Astrocyte (in vitro differentiated cells and primary cell): ENCODE results near the gene SPG21. TPM values are rescaled to one million over a fixed set of nuclear protein-coding genes. Genes with fewer than 3 reads are reported as not detected.

Experiments
- DNase-seq: peaks from one replicate; pipeline ENCODE4 v3.0.0-alpha.2; 2010; ENCODE audit warnings: low read depth
- FAIRE-seq: peaks from 2 replicates; lab custom pipeline; 2011; peaks lifted over from hg19 to GRCh38; lab: Jason Lieb, UNC
- H2AFZ ChIP-seq: 2 replicates; pipeline ENCODE4 v1.6.0; 2012; ENCODE audit warnings: low read depth, low read length, inconsistent platforms
- H3K27ac ChIP-seq: 2 replicates; pipeline ENCODE4 v1.5.1; 2011; ENCODE audit warnings: low read depth, low read length, inconsistent platforms
- H3K27me3 ChIP-seq: 2 replicates; pipeline ENCODE4 v1.6.0; 2011; ENCODE audit warnings: low read length, inconsistent platforms; ENCODE audit not compliant: insufficient read depth
- H3K36me3 ChIP-seq: 2 replicates; pipeline ENCODE4 v1.5.1; 2011; ENCODE audit warnings: low read length, inconsistent platforms; ENCODE audit not compliant: insufficient read depth
- H3K4me1 ChIP-seq: 2 replicates; pipeline ENCODE4 v1.5.1; 2011; ENCODE audit warnings: low read length, inconsistent platforms; ENCODE audit not compliant: insufficient read depth
- H3K4me2 ChIP-seq: 2 replicates; pipeline ENCODE4 v1.6.0; 2012; ENCODE audit warnings: low read length, inconsistent platforms
- H3K4me3 ChIP-seq: 2 replicates; pipeline ENCODE4 v1.5.1; 2011; ENCODE audit warnings: low read depth, mild to moderate bottlenecking, low read length, inconsistent platforms; ENCODE audit not compliant: insufficient read depth
- H3K79me2 ChIP-seq: 2 replicates; pipeline ENCODE4 v1.6.0; 2012; ENCODE audit warnings: mild to moderate bottlenecking, low read length, inconsistent platforms; ENCODE audit not compliant: insufficient read depth
- H3K9ac ChIP-seq: 2 replicates; pipeline ENCODE4 v1.6.0; 2012; ENCODE audit warnings: mild to moderate bottlenecking, low read length, inconsistent platforms
- H3K9me3 ChIP-seq: 2 replicates; pipeline ENCODE4 v1.5.1; 2012; ENCODE audit warnings: low read depth, mild to moderate bottlenecking, low read length, inconsistent platforms; ENCODE audit not compliant: insufficient read depth
- H4K20me1 ChIP-seq: 2 replicates; pipeline ENCODE4 v1.6.0; 2012; ENCODE audit warnings: low read length, inconsistent platforms; ENCODE audit not compliant: insufficient read depth
- H3K27ac Mint-ChIP-seq: one replicate; pipeline ENCODE4 v1.8.0; 2021; ENCODE audit warnings: mild to moderate bottlenecking, mixed read lengths; ENCODE audit not compliant: unreplicated experiment
- H3K27me3 Mint-ChIP-seq: one replicate; pipeline ENCODE4 v1.8.0; 2021; ENCODE audit warnings: low read depth, mixed read lengths; ENCODE audit not compliant: unreplicated experiment
- H3K36me3 Mint-ChIP-seq: one replicate; pipeline ENCODE4 v1.8.0; 2021; ENCODE audit warnings: low read depth, mixed read lengths; ENCODE audit not compliant: unreplicated experiment
- H3K4me1 Mint-ChIP-seq: one replicate; pipeline ENCODE4 v1.8.0; 2021; ENCODE audit warnings: low read depth, mixed read lengths; ENCODE audit not compliant: unreplicated experiment
- H3K4me3 Mint-ChIP-seq: one replicate; pipeline ENCODE4 v1.8.0; 2021; ENCODE audit warnings: mild to moderate bottlenecking, moderate library complexity, mixed read lengths; ENCODE audit not compliant: unreplicated experiment
- H3K9me3 Mint-ChIP-seq: one replicate; pipeline ENCODE4 v1.8.0; 2021; ENCODE audit warnings: mild to moderate bottlenecking, mixed read lengths; ENCODE audit not compliant: unreplicated experiment
- EZH2 ChIP-seq: IDR thresholded peaks from 2 replicates; pipeline ENCODE4 v1.6.1; 2012; ENCODE audit warnings: mild to moderate bottlenecking, low read length, inconsistent platforms; ENCODE audit not compliant: insufficient read depth
- total RNA-seq: library from RNA; stranded (reverse); gene quantifications from 2 replicates; pipeline ENCODE4 v1.2.1, GENCODE V29; 2021
- TF ChIP-seq, protein P1 (sequence below): IDR thresholded peaks from 2 replicates; pipeline ENCODE4 v1.5.1; 2011; ENCODE audit warnings: low read depth, mild to moderate bottlenecking, inconsistent platforms, low read length, moderate library complexity; ENCODE audit not compliant: insufficient read depth

Gene SPG21
- total RNA-seq, 1 donor from 2014 or later: 60.2 TPM

DNA sequence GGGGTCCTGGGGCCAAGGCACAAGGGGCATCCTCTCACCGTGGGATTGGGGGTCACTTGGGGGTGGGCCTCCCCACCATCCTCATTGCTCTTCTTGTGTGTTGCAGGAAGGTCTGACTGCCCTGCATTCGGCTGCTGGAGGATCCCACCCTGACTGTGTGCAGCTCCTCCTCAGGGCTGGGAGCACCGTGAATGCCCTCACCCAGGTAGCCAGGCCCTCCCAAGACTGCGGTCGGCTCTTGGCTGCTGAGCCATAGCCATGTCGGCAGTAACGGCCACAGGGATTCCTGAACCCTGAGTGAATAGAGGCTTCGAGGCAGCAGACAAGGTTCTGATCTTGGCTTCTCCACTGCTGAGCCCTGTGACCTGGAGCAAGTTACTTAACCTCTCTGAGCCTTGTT, 58.3 kb downstream of the SPG21 start:
- no peaks in the 10 kb centered on the region for H3K36me3 ChIP-seq
- Mint-ChIP-seq H3K4me1 (peaks cover 3% of the 10 kb centered on the region), H3K27me3 (peaks cover 13% of the 10 kb centered on the region), H3K9me3 (no peaks in the 10 kb centered on the region), H3K36me3 (no peaks in the 10 kb centered on the region), H3K4me3 (no peak overlapping the region), H3K27ac (no peak overlapping the region)
- H3K9me3 ChIP-seq: no peaks in the 10 kb centered on the region
- H3K27me3 ChIP-seq: no peaks in the 10 kb centered on the region
- no peak overlapping the region for H3K4me3 ChIP-seq
- DNase-seq: no peak
- no peak overlapping the region for H3K9ac ChIP-seq
- H3K79me2 ChIP-seq: no peaks in the 10 kb centered on the region
- H3K4me2 ChIP-seq: no peak overlapping the region
- no peak for TF ChIP-seq EZH2
- TF ChIP-seq, protein P1, sequence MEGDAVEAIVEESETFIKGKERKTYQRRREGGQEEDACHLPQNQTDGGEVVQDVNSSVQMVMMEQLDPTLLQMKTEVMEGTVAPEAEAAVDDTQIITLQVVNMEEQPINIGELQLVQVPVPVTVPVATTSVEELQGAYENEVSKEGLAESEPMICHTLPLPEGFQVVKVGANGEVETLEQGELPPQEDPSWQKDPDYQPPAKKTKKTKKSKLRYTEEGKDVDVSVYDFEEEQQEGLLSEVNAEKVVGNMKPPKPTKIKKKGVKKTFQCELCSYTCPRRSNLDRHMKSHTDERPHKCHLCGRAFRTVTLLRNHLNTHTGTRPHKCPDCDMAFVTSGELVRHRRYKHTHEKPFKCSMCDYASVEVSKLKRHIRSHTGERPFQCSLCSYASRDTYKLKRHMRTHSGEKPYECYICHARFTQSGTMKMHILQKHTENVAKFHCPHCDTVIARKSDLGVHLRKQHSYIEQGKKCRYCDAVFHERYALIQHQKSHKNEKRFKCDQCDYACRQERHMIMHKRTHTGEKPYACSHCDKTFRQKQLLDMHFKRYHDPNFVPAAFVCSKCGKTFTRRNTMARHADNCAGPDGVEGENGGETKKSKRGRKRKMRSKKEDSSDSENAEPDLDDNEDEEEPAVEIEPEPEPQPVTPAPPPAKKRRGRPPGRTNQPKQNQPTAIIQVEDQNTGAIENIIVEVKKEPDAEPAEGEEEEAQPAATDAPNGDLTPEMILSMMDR: no peak
- H3K27ac ChIP-seq: no peak overlapping the region
- H3K4me1 ChIP-seq: peaks cover 10% of the 10 kb centered on the region
- H4K20me1 ChIP-seq: no peaks in the 10 kb centered on the region
- FAIRE-seq: no peak
- peak overlapping the region; percentile 51 for H2AFZ ChIP-seq

DNA sequence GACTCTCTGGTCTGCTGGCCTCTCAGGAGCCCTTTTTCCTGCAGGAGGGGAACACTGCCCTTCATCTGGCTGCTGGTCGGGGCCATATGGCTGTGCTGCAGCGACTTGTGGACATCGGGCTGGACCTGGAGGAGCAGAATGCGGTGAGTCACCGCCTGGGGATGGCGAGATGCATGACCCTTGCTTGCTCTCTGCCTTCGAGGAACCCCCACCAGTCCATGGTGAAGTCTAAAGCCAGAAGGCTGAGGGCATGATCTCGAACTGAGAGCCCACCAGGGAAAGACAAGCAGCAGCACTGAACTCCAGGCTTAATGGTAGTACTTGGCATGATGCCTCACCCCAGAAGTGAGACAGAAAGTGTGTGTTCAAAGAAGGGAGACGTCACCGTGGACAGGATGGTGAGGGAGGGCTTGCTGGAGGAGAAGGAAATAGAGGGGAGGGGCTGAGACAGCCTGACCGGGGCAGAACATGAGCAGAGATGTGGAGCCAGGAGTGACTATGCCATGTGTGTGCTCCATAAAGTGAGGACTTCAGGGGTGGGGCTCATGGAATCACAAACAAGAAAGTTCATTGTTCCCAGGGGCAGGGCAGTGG, 58.8 kb downstream of the SPG21 start:
- H3K4me1 Mint-ChIP-seq: peaks cover 3% of the 10 kb centered on the region
- H3K27ac Mint-ChIP-seq: no peak overlapping the region
- H3K36me3 Mint-ChIP-seq: no peaks in the 10 kb centered on the region
- peak overlapping the region; percentile 51 for H2AFZ ChIP-seq
- H3K4me3 Mint-ChIP-seq: no peak overlapping the region
- DNase-seq (peak; percentile 61), FAIRE-seq (no peak)
- no peaks in the 10 kb centered on the region for H3K9me3 ChIP-seq
- no peaks in the 10 kb centered on the region for H3K27me3 ChIP-seq
- H3K79me2 ChIP-seq: no peaks in the 10 kb centered on the region
- H3K36me3 ChIP-seq: no peaks in the 10 kb centered on the region
- H4K20me1 ChIP-seq: no peaks in the 10 kb centered on the region
- peak overlapping the region; percentile 64 for H3K4me2 ChIP-seq
- no peak overlapping the region for H3K27ac ChIP-seq
- H3K9ac ChIP-seq: no peak overlapping the region
- no peak for TF ChIP-seq EZH2
- TF ChIP-seq, protein P1: no peak
- no peaks in the 10 kb centered on the region for H3K9me3 Mint-ChIP-seq
- no peak overlapping the region for H3K4me3 ChIP-seq
- peaks cover 10% of the 10 kb centered on the region for H3K4me1 ChIP-seq
- peaks cover 16% of the 10 kb centered on the region for H3K27me3 Mint-ChIP-seq

- Histone ChIP-seq H3K4me1 (peaks cover 10% of the 10 kb centered on the region), H3K27ac (no peak overlapping the region), H3K4me3 (no peak overlapping the region), H3K27me3 (no peaks in the 10 kb centered on the region), H3K79me2 (no peaks in the 10 kb centered on the region), H3K4me2 (no peak overlapping the region), H4K20me1 (no peaks in the 10 kb centered on the region), H2AFZ (no peak overlapping the region), H3K9me3 (no peaks in the 10 kb centered on the region), H3K36me3 (no peaks in the 10 kb centered on the region), H3K9ac (no peak overlapping the region)
- no peaks in the 10 kb centered on the region for H3K36me3 Mint-ChIP-seq
- no peak for DNase-seq
- H3K4me1 Mint-ChIP-seq: peaks cover 3% of the 10 kb centered on the region
- H3K27me3 Mint-ChIP-seq: peaks cover 16% of the 10 kb centered on the region
- FAIRE-seq: no peak
- no peak overlapping the region for H3K27ac Mint-ChIP-seq
- H3K9me3 Mint-ChIP-seq: no peaks in the 10 kb centered on the region
- H3K4me3 Mint-ChIP-seq: no peak overlapping the region
- TF ChIP-seq EZH2: no peak
- TF ChIP-seq, protein P1: no peak
Measured at GRCh38 chr15:64930019-64930652, 59.6 kb downstream of the SPG21 start.
